NT2/D1 (cell line): ENCODE results near the gene RSU1.

Source experiments
- YY1 ChIP-seq: IDR thresholded peaks from 2 replicates; pipeline ENCODE4 v1.6.1; 2011; ENCODE audit not compliant: insufficient read length, insufficient read depth
- ZNF274 ChIP-seq: IDR thresholded peaks from 2 replicates; pipeline ENCODE4 v1.6.1; 2011; ENCODE audit warnings: mild to moderate bottlenecking, low read depth, low read length

- TF ChIP-seq ZNF274 = no peak
- TF ChIP-seq YY1 = no peak
These were observed 11.5 kb upstream of the RSU1 start for GRCh38 chr10:16828701-16829175.
